HFFc6 (cell line): ENCODE results near the gene CHPT1. TPM values are rescaled to one million over a fixed set of nuclear protein-coding genes. Genes with fewer than 3 reads are reported as not detected.

Source experiments
- DNase-seq: peaks from one replicate; pipeline ENCODE4 v3.0.0-alpha.2; 2018
- H3K27ac Mint-ChIP-seq: 2 replicates; pipeline ENCODE4 v1.8.0; 2020; ENCODE audit warnings: mild to moderate bottlenecking, mixed read lengths
- H3K27me3 Mint-ChIP-seq: 2 replicates; pipeline ENCODE4 v1.8.0; 2021; ENCODE audit warnings: mild to moderate bottlenecking, moderate library complexity, mixed read lengths; ENCODE audit not compliant: insufficient read depth
- H3K36me3 Mint-ChIP-seq: 2 replicates; pipeline ENCODE4 v1.8.0; 2021; ENCODE audit warnings: low read depth, mixed read lengths
- H3K4me1 Mint-ChIP-seq: 2 replicates; pipeline ENCODE4 v1.8.0; 2020; ENCODE audit warnings: low read depth, mixed read lengths
- H3K4me3 Mint-ChIP-seq: 2 replicates; pipeline ENCODE4 v1.8.0; 2020; ENCODE audit warnings: mild to moderate bottlenecking, moderate library complexity, mixed read lengths
- H3K9me3 Mint-ChIP-seq: 2 replicates; pipeline ENCODE4 v1.8.0; 2020; ENCODE audit warnings: mild to moderate bottlenecking, mixed read lengths
- CTCF ChIP-seq: fragments of 200-600 bp; sonication (generic); IDR thresholded peaks from 2 replicates; pipeline ENCODE4 v1.5.0; 2021; ENCODE audit warnings: antibody characterized with exemption, mild to moderate bottlenecking
- total RNA-seq, 6 experiments: library from RNA; stranded (reverse); fragmentation: NEBNext Ultra II Directional; extraction: Animal tissue kit (Norgen Biotek cat#: 25700); gene quantifications; 2 replicates in 1 of 6; 3 replicates in 5 of 6; pipeline ENCODE4 v1.2.3, GENCODE V29; 2021

The CHPT1 gene
- total RNA-seq, 6 experiments from 2014 or later: 28.1 to 38.8 (median 34.5) TPM

- Mint-ChIP-seq H3K9me3 (no peaks in the 10 kb centered on the region), H3K4me1 (no peaks in the 10 kb centered on the region), H3K27ac (no peak overlapping the region), H3K4me3 (no peak overlapping the region), H3K27me3 (no peaks in the 10 kb centered on the region; the same call in none of the 2 replicates), H3K36me3 (0 out of 2 replicates have a peak, but pooled peaks cover 4% of the 10 kb centered on the region)
- no peak for DNase-seq
- no peak for TF ChIP-seq CTCF
These were observed 48.0 kb downstream of the CHPT1 start for GRCh38 chr12:101745481-101745880.

- no peaks in the 10 kb centered on the region; the same call in none of the 2 replicates for H3K27me3 Mint-ChIP-seq
- H3K4me1 Mint-ChIP-seq: no peaks in the 10 kb centered on the region
- no peak for TF ChIP-seq CTCF
- no peaks in the 10 kb centered on the region for H3K9me3 Mint-ChIP-seq
- H3K4me3 Mint-ChIP-seq: no peak overlapping the region
- no peak overlapping the region for H3K27ac Mint-ChIP-seq
- H3K36me3 Mint-ChIP-seq: 0 out of 2 replicates have a peak, but pooled peaks cover 4% of the 10 kb centered on the region
- no peak for DNase-seq
These were observed 48.8 kb downstream of the CHPT1 start for GRCh38 chr12:101746196-101746595.

- no peak for TF ChIP-seq CTCF
- H3K27me3 Mint-ChIP-seq: no peaks in the 10 kb centered on the region; the same call in none of the 2 replicates
- H3K27ac Mint-ChIP-seq: no peak overlapping the region
- H3K4me3 Mint-ChIP-seq: no peak overlapping the region
- DNase-seq: no peak
- H3K36me3 Mint-ChIP-seq: 0 out of 2 replicates have a peak, but pooled peaks cover 4% of the 10 kb centered on the region
- no peaks in the 10 kb centered on the region for H3K9me3 Mint-ChIP-seq
- H3K4me1 Mint-ChIP-seq: no peaks in the 10 kb centered on the region
These were observed 49.2 kb downstream of the CHPT1 start for GRCh38 chr12:101746661-101747060.

- H3K4me3 Mint-ChIP-seq: no peak overlapping the region
- H3K4me1 Mint-ChIP-seq: no peaks in the 10 kb centered on the region
- no peak for TF ChIP-seq CTCF
- H3K27me3 Mint-ChIP-seq: no peaks in the 10 kb centered on the region; the same call in none of the 2 replicates
- no peak overlapping the region for H3K27ac Mint-ChIP-seq
- H3K36me3 Mint-ChIP-seq: peaks cover 7% of the 10 kb centered on the region; the same call in 1 of the 2 replicates
- DNase-seq: no peak
- no peaks in the 10 kb centered on the region for H3K9me3 Mint-ChIP-seq
These were observed 50.3 kb downstream of the CHPT1 start for GRCh38 chr12:101747697-101748096.

- Mint-ChIP-seq H3K9me3 (no peaks in the 10 kb centered on the region), H3K27ac (no peak overlapping the region), H3K27me3 (no peaks in the 10 kb centered on the region; the same call in 1 of the 2 replicates), H3K4me3 (no peak overlapping the region), H3K4me1 (no peaks in the 10 kb centered on the region), H3K36me3 (peaks cover 8% of the 10 kb centered on the region; the same call in 1 of the 2 replicates)
- no peak for DNase-seq
- TF ChIP-seq CTCF: no peak
These were observed 51.5 kb downstream of the CHPT1 start for GRCh38 chr12:101748907-101749306.
